ENCODE measurements around the gene CDK14. TPM values are rescaled to one million over a fixed set of nuclear protein-coding genes. Genes with fewer than 3 reads are reported as not detected.

Gene CDK14
- total and polyA plus RNA-seq, 4 donors = 4.2 to 12.4 (median 7.4) TPM

GRCh38 chr7:91007371-91007770 is 411.2 kb downstream of the CDK14 start:
- Histone ChIP-seq H3K4me1 (ENCODE audit: control insufficient read depth in 4 of 4, insufficient read depth in 4 of 4, low read length in 3 of 4) (no peaks in the 10 kb centered on the region), H3K27ac (ENCODE audit: low read depth in 1 of 2, low read length in 2 of 2) (no peak overlapping the region), H3K9me3 (ENCODE audit: control insufficient read depth in 4 of 4, low read length in 3 of 4) (no peaks in the 10 kb centered on the region), H3K27me3 (ENCODE audit: control insufficient read depth in 4 of 4, insufficient read depth in 4 of 4, low read length in 3 of 4) (no peaks in the 10 kb centered on the region), H3K9ac (ENCODE audit: low read depth in 1 of 2, low read length in 2 of 2) (no peak overlapping the region), H3K4me3 (ENCODE audit: low read depth in 1 of 3, low read length in 3 of 3) (no peak overlapping the region), H3K36me3 (ENCODE audit: control insufficient read depth in 4 of 4, insufficient read depth in 3 of 4, low read depth in 1 of 4, low read length in 3 of 4) (no peaks in the 10 kb centered on the region)
- no peak for DNase-seq (ENCODE audit: low spot score)
- WGBS = 84% methylated on average over 1 of the region's 1 CpG
- TF ChIP-seq JUND (IDR thresholded peaks at IDR 0.05) (no peak), FOXA2 (IDR thresholded peaks at IDR 0.05) (no peak), RXRA (IDR thresholded peaks at IDR 0.05) (no peak), CTCF (IDR thresholded peaks at IDR 0.05; ENCODE audit: low read depth, low read length, missing input control) (no peak), MAX (IDR thresholded peaks at IDR 0.05) (no peak), YY1 (IDR thresholded peaks at IDR 0.05) (no peak)
- TF ChIP-seq, protein P1, sequence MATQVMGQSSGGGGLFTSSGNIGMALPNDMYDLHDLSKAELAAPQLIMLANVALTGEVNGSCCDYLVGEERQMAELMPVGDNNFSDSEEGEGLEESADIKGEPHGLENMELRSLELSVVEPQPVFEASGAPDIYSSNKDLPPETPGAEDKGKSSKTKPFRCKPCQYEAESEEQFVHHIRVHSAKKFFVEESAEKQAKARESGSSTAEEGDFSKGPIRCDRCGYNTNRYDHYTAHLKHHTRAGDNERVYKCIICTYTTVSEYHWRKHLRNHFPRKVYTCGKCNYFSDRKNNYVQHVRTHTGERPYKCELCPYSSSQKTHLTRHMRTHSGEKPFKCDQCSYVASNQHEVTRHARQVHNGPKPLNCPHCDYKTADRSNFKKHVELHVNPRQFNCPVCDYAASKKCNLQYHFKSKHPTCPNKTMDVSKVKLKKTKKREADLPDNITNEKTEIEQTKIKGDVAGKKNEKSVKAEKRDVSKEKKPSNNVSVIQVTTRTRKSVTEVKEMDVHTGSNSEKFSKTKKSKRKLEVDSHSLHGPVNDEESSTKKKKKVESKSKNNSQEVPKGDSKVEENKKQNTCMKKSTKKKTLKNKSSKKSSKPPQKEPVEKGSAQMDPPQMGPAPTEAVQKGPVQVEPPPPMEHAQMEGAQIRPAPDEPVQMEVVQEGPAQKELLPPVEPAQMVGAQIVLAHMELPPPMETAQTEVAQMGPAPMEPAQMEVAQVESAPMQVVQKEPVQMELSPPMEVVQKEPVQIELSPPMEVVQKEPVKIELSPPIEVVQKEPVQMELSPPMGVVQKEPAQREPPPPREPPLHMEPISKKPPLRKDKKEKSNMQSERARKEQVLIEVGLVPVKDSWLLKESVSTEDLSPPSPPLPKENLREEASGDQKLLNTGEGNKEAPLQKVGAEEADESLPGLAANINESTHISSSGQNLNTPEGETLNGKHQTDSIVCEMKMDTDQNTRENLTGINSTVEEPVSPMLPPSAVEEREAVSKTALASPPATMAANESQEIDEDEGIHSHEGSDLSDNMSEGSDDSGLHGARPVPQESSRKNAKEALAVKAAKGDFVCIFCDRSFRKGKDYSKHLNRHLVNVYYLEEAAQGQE (IDR thresholded peaks at IDR 0.05) = no peak

GRCh38 chr7:91013078-91013477 is 417.0 kb downstream of the CDK14 start:
- no peaks in the 10 kb centered on the region for H3K36me3 ChIP-seq (ENCODE audit: control insufficient read depth in 4 of 4, insufficient read depth in 3 of 4, low read depth in 1 of 4, low read length in 3 of 4)
- H3K27ac ChIP-seq (ENCODE audit: low read depth in 1 of 2, low read length in 2 of 2) = no peak overlapping the region
- DNase-seq (ENCODE audit: low spot score) = no peak
- H3K27me3 ChIP-seq (ENCODE audit: control insufficient read depth in 4 of 4, insufficient read depth in 4 of 4, low read length in 3 of 4) = no peaks in the 10 kb centered on the region
- no peak overlapping the region for H3K4me3 ChIP-seq (ENCODE audit: low read depth in 1 of 3, low read length in 3 of 3)
- TF ChIP-seq RAD21 (IDR thresholded peaks at IDR 0.05) = no peak
- no peak for TF ChIP-seq FOXA1 (IDR thresholded peaks at IDR 0.05)
- TF ChIP-seq, protein P1 (IDR thresholded peaks at IDR 0.05) = no peak
- TF ChIP-seq HNF4A (conservative IDR thresholded peaks at IDR 0.05) = no peak
- TF ChIP-seq EGR1 (IDR thresholded peaks at IDR 0.05; ENCODE audit: low read depth in 2 of 2) = no peak
- no peak for TF ChIP-seq YY1 (IDR thresholded peaks at IDR 0.05)
- no peaks in the 10 kb centered on the region for H3K4me1 ChIP-seq (ENCODE audit: control insufficient read depth in 4 of 4, insufficient read depth in 4 of 4, low read length in 3 of 4)
- no peaks in the 10 kb centered on the region for H3K9me3 ChIP-seq (ENCODE audit: control insufficient read depth in 4 of 4, low read length in 3 of 4)
- WGBS = 80% methylated on average over 1 of the region's 1 CpG
- no peak overlapping the region for H3K9ac ChIP-seq (ENCODE audit: low read depth in 1 of 2, low read length in 2 of 2)
